Measurements from ENCODE around the gene AFM. TPM values are rescaled to one million over a fixed set of nuclear protein-coding genes. Genes with fewer than 3 reads are reported as not detected.

The AFM gene
- total and polyA plus RNA-seq, 2 of the 8 experiments (the other 6 are each of a cell fraction or from before 2014, with no cell fraction given), result not detected

DNA sequence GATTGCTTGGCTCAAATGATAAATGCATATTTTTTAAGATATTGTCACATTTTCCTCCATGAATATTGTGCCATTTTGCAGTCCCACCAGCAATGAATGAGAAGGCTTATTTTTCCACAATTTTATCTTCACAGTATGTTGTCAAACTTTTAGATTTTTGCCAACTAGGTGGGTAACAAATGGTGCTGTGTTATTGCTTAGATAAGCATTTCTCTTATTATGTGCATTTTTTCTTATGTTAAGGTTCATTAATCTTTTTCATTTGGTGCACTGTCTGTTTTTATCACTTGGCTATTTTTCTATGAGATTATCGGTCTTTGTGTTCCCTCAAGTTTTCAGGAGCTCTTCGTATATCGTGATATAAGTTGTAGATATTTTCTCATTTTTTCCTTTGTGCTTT is 13.4 kb upstream of the AFM start (continued):
- TF ChIP-seq, protein P1, sequence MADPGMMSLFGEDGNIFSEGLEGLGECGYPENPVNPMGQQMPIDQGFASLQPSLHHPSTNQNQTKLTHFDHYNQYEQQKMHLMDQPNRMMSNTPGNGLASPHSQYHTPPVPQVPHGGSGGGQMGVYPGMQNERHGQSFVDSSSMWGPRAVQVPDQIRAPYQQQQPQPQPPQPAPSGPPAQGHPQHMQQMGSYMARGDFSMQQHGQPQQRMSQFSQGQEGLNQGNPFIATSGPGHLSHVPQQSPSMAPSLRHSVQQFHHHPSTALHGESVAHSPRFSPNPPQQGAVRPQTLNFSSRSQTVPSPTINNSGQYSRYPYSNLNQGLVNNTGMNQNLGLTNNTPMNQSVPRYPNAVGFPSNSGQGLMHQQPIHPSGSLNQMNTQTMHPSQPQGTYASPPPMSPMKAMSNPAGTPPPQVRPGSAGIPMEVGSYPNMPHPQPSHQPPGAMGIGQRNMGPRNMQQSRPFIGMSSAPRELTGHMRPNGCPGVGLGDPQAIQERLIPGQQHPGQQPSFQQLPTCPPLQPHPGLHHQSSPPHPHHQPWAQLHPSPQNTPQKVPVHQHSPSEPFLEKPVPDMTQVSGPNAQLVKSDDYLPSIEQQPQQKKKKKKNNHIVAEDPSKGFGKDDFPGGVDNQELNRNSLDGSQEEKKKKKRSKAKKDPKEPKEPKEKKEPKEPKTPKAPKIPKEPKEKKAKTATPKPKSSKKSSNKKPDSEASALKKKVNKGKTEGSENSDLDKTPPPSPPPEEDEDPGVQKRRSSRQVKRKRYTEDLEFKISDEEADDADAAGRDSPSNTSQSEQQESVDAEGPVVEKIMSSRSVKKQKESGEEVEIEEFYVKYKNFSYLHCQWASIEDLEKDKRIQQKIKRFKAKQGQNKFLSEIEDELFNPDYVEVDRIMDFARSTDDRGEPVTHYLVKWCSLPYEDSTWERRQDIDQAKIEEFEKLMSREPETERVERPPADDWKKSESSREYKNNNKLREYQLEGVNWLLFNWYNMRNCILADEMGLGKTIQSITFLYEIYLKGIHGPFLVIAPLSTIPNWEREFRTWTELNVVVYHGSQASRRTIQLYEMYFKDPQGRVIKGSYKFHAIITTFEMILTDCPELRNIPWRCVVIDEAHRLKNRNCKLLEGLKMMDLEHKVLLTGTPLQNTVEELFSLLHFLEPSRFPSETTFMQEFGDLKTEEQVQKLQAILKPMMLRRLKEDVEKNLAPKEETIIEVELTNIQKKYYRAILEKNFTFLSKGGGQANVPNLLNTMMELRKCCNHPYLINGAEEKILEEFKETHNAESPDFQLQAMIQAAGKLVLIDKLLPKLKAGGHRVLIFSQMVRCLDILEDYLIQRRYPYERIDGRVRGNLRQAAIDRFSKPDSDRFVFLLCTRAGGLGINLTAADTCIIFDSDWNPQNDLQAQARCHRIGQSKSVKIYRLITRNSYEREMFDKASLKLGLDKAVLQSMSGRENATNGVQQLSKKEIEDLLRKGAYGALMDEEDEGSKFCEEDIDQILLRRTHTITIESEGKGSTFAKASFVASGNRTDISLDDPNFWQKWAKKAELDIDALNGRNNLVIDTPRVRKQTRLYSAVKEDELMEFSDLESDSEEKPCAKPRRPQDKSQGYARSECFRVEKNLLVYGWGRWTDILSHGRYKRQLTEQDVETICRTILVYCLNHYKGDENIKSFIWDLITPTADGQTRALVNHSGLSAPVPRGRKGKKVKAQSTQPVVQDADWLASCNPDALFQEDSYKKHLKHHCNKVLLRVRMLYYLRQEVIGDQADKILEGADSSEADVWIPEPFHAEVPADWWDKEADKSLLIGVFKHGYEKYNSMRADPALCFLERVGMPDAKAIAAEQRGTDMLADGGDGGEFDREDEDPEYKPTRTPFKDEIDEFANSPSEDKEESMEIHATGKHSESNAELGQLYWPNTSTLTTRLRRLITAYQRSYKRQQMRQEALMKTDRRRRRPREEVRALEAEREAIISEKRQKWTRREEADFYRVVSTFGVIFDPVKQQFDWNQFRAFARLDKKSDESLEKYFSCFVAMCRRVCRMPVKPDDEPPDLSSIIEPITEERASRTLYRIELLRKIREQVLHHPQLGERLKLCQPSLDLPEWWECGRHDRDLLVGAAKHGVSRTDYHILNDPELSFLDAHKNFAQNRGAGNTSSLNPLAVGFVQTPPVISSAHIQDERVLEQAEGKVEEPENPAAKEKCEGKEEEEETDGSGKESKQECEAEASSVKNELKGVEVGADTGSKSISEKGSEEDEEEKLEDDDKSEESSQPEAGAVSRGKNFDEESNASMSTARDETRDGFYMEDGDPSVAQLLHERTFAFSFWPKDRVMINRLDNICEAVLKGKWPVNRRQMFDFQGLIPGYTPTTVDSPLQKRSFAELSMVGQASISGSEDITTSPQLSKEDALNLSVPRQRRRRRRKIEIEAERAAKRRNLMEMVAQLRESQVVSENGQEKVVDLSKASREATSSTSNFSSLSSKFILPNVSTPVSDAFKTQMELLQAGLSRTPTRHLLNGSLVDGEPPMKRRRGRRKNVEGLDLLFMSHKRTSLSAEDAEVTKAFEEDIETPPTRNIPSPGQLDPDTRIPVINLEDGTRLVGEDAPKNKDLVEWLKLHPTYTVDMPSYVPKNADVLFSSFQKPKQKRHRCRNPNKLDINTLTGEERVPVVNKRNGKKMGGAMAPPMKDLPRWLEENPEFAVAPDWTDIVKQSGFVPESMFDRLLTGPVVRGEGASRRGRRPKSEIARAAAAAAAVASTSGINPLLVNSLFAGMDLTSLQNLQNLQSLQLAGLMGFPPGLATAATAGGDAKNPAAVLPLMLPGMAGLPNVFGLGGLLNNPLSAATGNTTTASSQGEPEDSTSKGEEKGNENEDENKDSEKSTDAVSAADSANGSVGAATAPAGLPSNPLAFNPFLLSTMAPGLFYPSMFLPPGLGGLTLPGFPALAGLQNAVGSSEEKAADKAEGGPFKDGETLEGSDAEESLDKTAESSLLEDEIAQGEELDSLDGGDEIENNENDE (IDR thresholded peaks at IDR 0.05; ENCODE audit: insufficient replicate concordance, low read length), result no peak
- TF ChIP-seq SIN3A (conservative IDR thresholded peaks at IDR 0.05 in 1 of 2, IDR thresholded peaks at IDR 0.05 in 1 of 2; ENCODE audit: low read depth in 1 of 2, low read length in 2 of 2) (no peak), SP2 (IDR thresholded peaks at IDR 0.05; ENCODE audit: low read length) (no peak)
